ENCODE measurements around the gene MYO18B.

Gene MYO18B

GRCh38 chr22:25902402-25902801 lies 160.4 kb downstream of the MYO18B start:
- no peaks in the 10 kb centered on the region; the same call in 1 of the 2 replicates for H3K9me3 ChIP-seq (ENCODE audit: control insufficient read depth, insufficient read depth, low read length)
- no peaks in the 10 kb centered on the region; the same call in 1 of the 2 replicates for H3K36me3 ChIP-seq (ENCODE audit: insufficient read depth, low read length)
- no peak overlapping the region for H3K9ac ChIP-seq (ENCODE audit: low read depth, low read length)
- no peaks in the 10 kb centered on the region for H3K4me1 ChIP-seq (ENCODE audit: insufficient read depth, low read length)

- H3K4me1 ChIP-seq (ENCODE audit: insufficient read depth, low read length) = no peaks in the 10 kb centered on the region
- no peaks in the 10 kb centered on the region; the same call in 1 of the 2 replicates for H3K9me3 ChIP-seq (ENCODE audit: control insufficient read depth, insufficient read depth, low read length)
- H3K36me3 ChIP-seq (ENCODE audit: insufficient read depth, low read length) = no peaks in the 10 kb centered on the region; the same call in 1 of the 2 replicates
- no peak overlapping the region for H3K9ac ChIP-seq (ENCODE audit: low read depth, low read length)
These were observed 161.3 kb downstream of the MYO18B start for GRCh38 chr22:25903294-25903693.

- Histone ChIP-seq H3K36me3 (ENCODE audit: insufficient read depth, low read length) (no peaks in the 10 kb centered on the region; the same call in 1 of the 2 replicates), H3K4me1 (ENCODE audit: insufficient read depth, low read length) (no peaks in the 10 kb centered on the region; the same call in 1 of the 2 replicates), H3K9ac (ENCODE audit: low read depth, low read length) (no peak overlapping the region), H3K9me3 (ENCODE audit: control insufficient read depth, insufficient read depth, low read length) (no peaks in the 10 kb centered on the region; the same call in 1 of the 2 replicates)
These were observed 166.2 kb downstream of the MYO18B start for GRCh38 chr22:25908212-25908611.

GRCh38 chr22:25908755-25909154 lies 166.8 kb downstream of the MYO18B start:
- H3K4me1 ChIP-seq (ENCODE audit: insufficient read depth, low read length) = no peaks in the 10 kb centered on the region; the same call in 1 of the 2 replicates
- no peak overlapping the region for H3K9ac ChIP-seq (ENCODE audit: low read depth, low read length)
- H3K9me3 ChIP-seq (ENCODE audit: control insufficient read depth, insufficient read depth, low read length) = no peaks in the 10 kb centered on the region; the same call in 1 of the 2 replicates
- no peaks in the 10 kb centered on the region; the same call in 1 of the 2 replicates for H3K36me3 ChIP-seq (ENCODE audit: insufficient read depth, low read length)

- Histone ChIP-seq H3K9ac (ENCODE audit: low read depth, low read length) (no peak overlapping the region), H3K4me1 (ENCODE audit: insufficient read depth, low read length) (no peaks in the 10 kb centered on the region; the same call in 1 of the 2 replicates), H3K36me3 (ENCODE audit: insufficient read depth, low read length) (no peaks in the 10 kb centered on the region; the same call in 1 of the 2 replicates), H3K9me3 (ENCODE audit: control insufficient read depth, insufficient read depth, low read length) (no peaks in the 10 kb centered on the region; the same call in 1 of the 2 replicates)
These were observed 167.8 kb downstream of the MYO18B start for GRCh38 chr22:25909614-25910387.

GRCh38 chr22:25911243-25911972 lies 169.4 kb downstream of the MYO18B start:
- no peaks in the 10 kb centered on the region; the same call in 1 of the 2 replicates for H3K36me3 ChIP-seq (ENCODE audit: insufficient read depth, low read length)
- H3K9ac ChIP-seq (ENCODE audit: low read depth, low read length) = no peak overlapping the region
- no peaks in the 10 kb centered on the region; the same call in 1 of the 2 replicates for H3K4me1 ChIP-seq (ENCODE audit: insufficient read depth, low read length)
- no peaks in the 10 kb centered on the region; the same call in 1 of the 2 replicates for H3K9me3 ChIP-seq (ENCODE audit: control insufficient read depth, insufficient read depth, low read length)

- H3K9ac ChIP-seq (ENCODE audit: low read depth, low read length) = no peak overlapping the region
- H3K36me3 ChIP-seq (ENCODE audit: insufficient read depth, low read length) = no peaks in the 10 kb centered on the region
- H3K4me1 ChIP-seq (ENCODE audit: insufficient read depth, low read length) = peaks cover 13% of the 10 kb centered on the region
- H3K9me3 ChIP-seq (ENCODE audit: control insufficient read depth, insufficient read depth, low read length) = no peaks in the 10 kb centered on the region
These were observed 177.5 kb downstream of the MYO18B start for GRCh38 chr22:25919452-25919851.

GRCh38 chr22:25922141-25922540 lies 180.2 kb downstream of the MYO18B start:
- Histone ChIP-seq H3K9me3 (ENCODE audit: control insufficient read depth, insufficient read depth, low read length) (no peaks in the 10 kb centered on the region), H3K9ac (ENCODE audit: low read depth, low read length) (no peak overlapping the region), H3K4me1 (ENCODE audit: insufficient read depth, low read length) (peaks cover 14% of the 10 kb centered on the region), H3K36me3 (ENCODE audit: insufficient read depth, low read length) (no peaks in the 10 kb centered on the region)

- Histone ChIP-seq H3K4me1 (ENCODE audit: insufficient read depth, low read length) (peaks cover 19% of the 10 kb centered on the region), H3K9ac (ENCODE audit: low read depth, low read length) (no peak overlapping the region), H3K9me3 (ENCODE audit: control insufficient read depth, insufficient read depth, low read length) (no peaks in the 10 kb centered on the region), H3K36me3 (ENCODE audit: insufficient read depth, low read length) (no peaks in the 10 kb centered on the region)
These were observed 181.9 kb downstream of the MYO18B start for GRCh38 chr22:25923914-25924313.

GRCh38 chr22:25928038-25928437 lies 186.1 kb downstream of the MYO18B start:
- Histone ChIP-seq H3K9ac (ENCODE audit: low read depth, low read length) (no peak overlapping the region), H3K4me1 (ENCODE audit: insufficient read depth, low read length) (peaks cover 23% of the 10 kb centered on the region; the same call in 1 of the 2 replicates), H3K36me3 (ENCODE audit: insufficient read depth, low read length) (no peaks in the 10 kb centered on the region), H3K9me3 (ENCODE audit: control insufficient read depth, insufficient read depth, low read length) (no peaks in the 10 kb centered on the region)

GRCh38 chr22:25929321-25929878 lies 187.4 kb downstream of the MYO18B start:
- Histone ChIP-seq H3K9ac (ENCODE audit: low read depth, low read length) (no peak overlapping the region), H3K4me1 (ENCODE audit: insufficient read depth, low read length) (peaks cover 21% of the 10 kb centered on the region), H3K36me3 (ENCODE audit: insufficient read depth, low read length) (no peaks in the 10 kb centered on the region), H3K9me3 (ENCODE audit: control insufficient read depth, insufficient read depth, low read length) (no peaks in the 10 kb centered on the region)

- H3K9me3 ChIP-seq (ENCODE audit: control insufficient read depth, insufficient read depth, low read length) = no peaks in the 10 kb centered on the region
- H3K36me3 ChIP-seq (ENCODE audit: insufficient read depth, low read length) = no peaks in the 10 kb centered on the region
- no peak overlapping the region for H3K9ac ChIP-seq (ENCODE audit: low read depth, low read length)
- H3K4me1 ChIP-seq (ENCODE audit: insufficient read depth, low read length) = peaks cover 25% of the 10 kb centered on the region
These were observed 188.1 kb downstream of the MYO18B start for GRCh38 chr22:25930083-25930482.

GRCh38 chr22:25930788-25931310 lies 188.9 kb downstream of the MYO18B start:
- Histone ChIP-seq H3K4me1 (ENCODE audit: insufficient read depth, low read length) (peaks cover 32% of the 10 kb centered on the region), H3K36me3 (ENCODE audit: insufficient read depth, low read length) (no peaks in the 10 kb centered on the region), H3K9ac (ENCODE audit: low read depth, low read length) (no peak overlapping the region), H3K9me3 (ENCODE audit: control insufficient read depth, insufficient read depth, low read length) (no peaks in the 10 kb centered on the region)

GRCh38 chr22:25933158-25933788 lies 191.3 kb downstream of the MYO18B start:
- H3K36me3 ChIP-seq (ENCODE audit: insufficient read depth, low read length) = no peaks in the 10 kb centered on the region
- H3K4me1 ChIP-seq (ENCODE audit: insufficient read depth, low read length) = peaks cover 36% of the 10 kb centered on the region
- no peaks in the 10 kb centered on the region for H3K9me3 ChIP-seq (ENCODE audit: control insufficient read depth, insufficient read depth, low read length)
- H3K9ac ChIP-seq (ENCODE audit: low read depth, low read length) = no peak overlapping the region

Data from ES-I3 (cell line).